Sigmoid colon (tissue), 4 donors: Measurements from ENCODE around the gene CELF3.

ENCODE experiments used
- CTCF ChIP-seq, 4 experiments: fragments of 450-650 bp in 3 of 4; fragments of 200-600 bp in 1 of 4; IDR thresholded peaks; one replicate each; pipeline ENCODE4 v1.5.1; 2016 to 2019; ENCODE audit warnings: antibody characterized with exemption in 4 of 4, mild to moderate bottlenecking in 3 of 4, moderate library complexity in 2 of 4
- EP300 ChIP-seq, 4 donors: sonication (generic); formaldehyde crosslinking; IDR thresholded peaks; one replicate each; pipeline ENCODE4 v1.6.1; 2017; ENCODE audit warnings: antibody characterized with exemption in 4 of 4
- POLR2A ChIP-seq, 2 donors: fragments of 450-650 bp; IDR thresholded peaks; one replicate each; pipeline ENCODE4 v1.6.1; 2016; ENCODE audit warnings: antibody characterized with exemption in 2 of 2, mild to moderate bottlenecking in 2 of 2, moderate library complexity in 2 of 2
- POLR2AphosphoS5 ChIP-seq, 4 donors: sonication (generic); formaldehyde crosslinking; IDR thresholded peaks; one replicate each; pipeline ENCODE4 v1.6.1; 2017; ENCODE audit warnings: antibody characterized with exemption in 4 of 4

DNA sequence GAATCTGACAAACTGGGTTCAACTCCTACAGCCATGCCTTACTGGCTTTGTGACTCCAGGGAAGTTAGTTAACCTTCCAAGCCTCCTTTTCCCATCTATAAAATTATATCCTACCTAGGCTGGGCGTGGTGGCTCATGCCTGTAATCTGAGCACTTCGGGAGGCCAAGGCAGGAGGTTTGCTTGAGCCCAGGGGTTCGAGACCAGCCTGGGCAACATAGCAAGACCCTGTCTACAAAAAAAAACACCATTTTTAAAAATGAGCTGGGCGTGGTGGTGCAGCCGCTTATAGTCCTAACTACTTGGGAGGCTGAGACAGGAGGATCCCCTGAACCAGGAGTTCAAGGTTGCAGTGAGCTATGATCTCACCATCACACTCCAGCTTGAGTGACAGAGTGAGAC, 15.1 kb downstream of the CELF3 start:
- TF ChIP-seq CTCF (IDR thresholded peaks at IDR 0.05), result no peak
- TF ChIP-seq POLR2A (IDR thresholded peaks at IDR 0.05), result no peak
- TF ChIP-seq EP300 (IDR thresholded peaks at IDR 0.05), result no peak
- no peak for TF ChIP-seq POLR2AphosphoS5 (IDR thresholded peaks at IDR 0.05)
